A549 treated with CORT108297 at 1 μM for 4 hours (cell line): ENCODE results near the gene AMER2. TPM values are rescaled to one million over a fixed set of nuclear protein-coding genes. Genes with fewer than 3 reads are reported as not detected.

Experiments
- total RNA-seq: library from RNA; stranded (reverse); fragments of 200-300 nt; extraction: Qiagen RNA extraction; gene quantifications from 5 replicates; pipeline ENCODE4 v1.2.3, GENCODE V29; 2022

Gene AMER2, protein sequence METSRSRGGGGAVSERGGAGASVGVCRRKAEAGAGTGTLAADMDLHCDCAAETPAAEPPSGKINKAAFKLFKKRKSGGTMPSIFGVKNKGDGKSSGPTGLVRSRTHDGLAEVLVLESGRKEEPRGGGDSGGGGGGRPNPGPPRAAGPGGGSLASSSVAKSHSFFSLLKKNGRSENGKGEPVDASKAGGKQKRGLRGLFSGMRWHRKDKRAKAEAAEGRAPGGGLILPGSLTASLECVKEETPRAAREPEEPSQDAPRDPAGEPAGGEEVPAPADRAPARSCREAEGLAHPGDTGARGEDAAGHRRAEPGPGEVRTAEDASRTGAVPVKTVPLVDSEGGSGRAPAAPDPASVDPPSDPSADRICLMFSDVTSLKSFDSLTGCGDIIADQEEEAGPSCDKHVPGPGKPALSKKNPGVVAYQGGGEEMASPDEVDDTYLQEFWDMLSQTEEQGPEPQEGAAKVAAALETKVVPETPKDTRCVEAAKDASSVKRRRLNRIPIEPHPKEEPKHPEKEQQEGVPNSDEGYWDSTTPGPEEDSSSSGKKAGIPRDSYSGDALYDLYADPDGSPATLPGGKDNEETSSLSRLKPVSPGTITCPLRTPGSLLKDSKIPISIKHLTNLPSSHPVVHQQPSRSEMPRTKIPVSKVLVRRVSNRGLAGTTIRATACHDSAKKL
- total RNA-seq: not detected in 5 replicates

GRCh38 chr13:25171517-25172302 is at the start of gene AMER2:
Gene AMER2 (minus strand): TSS chr13:25172288. CDS start chr13:25171619, 669 bp downstream.

Other genes starting within 250 kb of the AMER2 start
- 0.10 to 0.17 TPM (median 0.14 TPM) in 5 replicates for gene PABPC3, start 76.2 kb downstream of the AMER2 start, total RNA-seq
- 8.1 to 10.9 TPM (median 8.9 TPM) in 5 replicates for gene MTMR6, start 115.2 kb upstream of the AMER2 start, total RNA-seq
- 17.8 to 21.6 TPM (median 20.3 TPM) in 5 replicates for gene NUP58, start 129.3 kb upstream of the AMER2 start, total RNA-seq
- not detected in 5 replicates for gene ATP8A2, start 199.7 kb upstream of the AMER2 start, total RNA-seq